22Rv1 (cell line): ENCODE data around the gene CCDC68.
A peak's percentile ranks its signal among the peaks of the same experiment; 100 is the strongest.

Source experiments
- H3K27ac ChIP-seq: fragments of 450-650 bp; 2 replicates; pipeline ENCODE4 v1.5.1; 2017
- CTCF ChIP-seq: fragments of 450-650 bp; IDR thresholded peaks from 2 replicates; pipeline ENCODE4 v1.5.1; 2017; ENCODE audit warnings: mild to moderate bottlenecking
- ZFX ChIP-seq: fragments of 450-650 bp; IDR thresholded peaks from 2 replicates; pipeline ENCODE4 v1.6.1; 2017; ENCODE audit warnings: antibody characterized with exemption, borderline replicate concordance

Gene CCDC68

DNA sequence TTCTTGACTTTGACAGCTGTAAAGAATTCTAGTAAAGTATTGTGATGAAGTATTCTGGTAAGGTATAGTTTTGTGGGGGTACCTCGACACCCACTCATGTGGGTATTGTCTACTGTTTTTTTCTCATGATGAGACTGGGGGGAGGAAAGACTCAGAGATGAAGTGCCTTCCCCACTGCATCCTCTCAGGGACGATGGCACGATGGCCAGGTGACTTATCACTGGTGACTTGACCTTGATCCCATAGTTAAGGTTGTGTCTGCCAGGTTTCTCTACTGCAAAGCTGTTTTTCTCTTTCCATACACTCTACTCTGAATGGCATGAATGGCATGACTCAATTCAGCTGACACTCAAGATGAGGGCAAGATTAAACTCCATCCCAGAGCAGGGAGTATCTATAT lies 936 bp upstream of the CCDC68 start:
- H3K27ac ChIP-seq, result no peak overlapping the region
- TF ChIP-seq CTCF (no peak), ZFX (no peak)

DNA sequence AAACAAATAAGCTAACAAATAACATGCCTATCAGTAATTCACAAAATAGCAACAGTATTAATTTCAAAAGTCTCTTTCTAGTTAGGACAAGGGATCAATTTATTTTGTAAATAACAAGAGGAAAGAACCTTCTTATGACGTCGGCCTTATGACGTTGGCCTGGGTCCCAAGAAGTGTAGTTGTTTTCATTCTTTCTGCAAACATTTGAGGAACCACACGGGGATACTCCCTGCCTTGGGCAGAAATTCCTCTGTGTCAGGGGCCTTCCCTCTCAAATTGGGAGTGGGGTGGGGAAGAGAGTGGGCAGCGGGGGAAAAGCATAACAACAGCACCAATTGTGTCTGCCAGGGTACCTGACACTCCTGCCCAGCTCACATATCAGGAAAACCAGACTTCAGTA lies 1.3 kb downstream of the CCDC68 start:
- no peak overlapping the region for H3K27ac ChIP-seq
- TF ChIP-seq CTCF, result no peak
- TF ChIP-seq ZFX, result no peak

DNA sequence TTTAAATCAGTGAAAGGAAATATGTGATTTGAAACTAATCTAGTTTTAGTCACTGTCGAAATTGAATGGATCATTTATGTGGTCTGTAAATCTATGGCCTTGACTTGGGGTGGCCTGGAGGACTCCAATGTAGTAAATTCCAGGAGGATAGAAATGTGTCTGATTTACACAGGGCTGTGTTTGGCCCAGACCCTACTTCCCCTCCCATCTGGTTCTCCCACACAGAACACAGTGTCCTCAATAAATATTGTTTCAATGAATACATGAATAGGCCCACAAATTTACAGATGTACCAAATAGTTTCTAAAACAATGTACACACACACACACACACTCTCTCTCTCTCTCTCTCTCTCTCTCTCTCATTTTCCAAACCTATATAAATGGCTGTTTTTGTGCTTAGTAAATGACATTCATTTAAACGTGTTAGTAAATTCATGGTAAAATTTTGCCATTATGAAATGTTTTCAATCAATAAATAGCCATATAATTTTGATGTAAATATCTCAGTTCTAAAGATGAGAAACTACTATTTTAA lies 1.9 kb downstream of the CCDC68 start:
- TF ChIP-seq CTCF (no peak), ZFX (no peak)
- no peak overlapping the region for H3K27ac ChIP-seq

- H3K27ac ChIP-seq, result no peak overlapping the region
- no peak for TF ChIP-seq CTCF
- TF ChIP-seq ZFX, result no peak
These were observed 2.8 kb downstream of the CCDC68 start for GRCh38 chr18:54956506-54956905.

DNA sequence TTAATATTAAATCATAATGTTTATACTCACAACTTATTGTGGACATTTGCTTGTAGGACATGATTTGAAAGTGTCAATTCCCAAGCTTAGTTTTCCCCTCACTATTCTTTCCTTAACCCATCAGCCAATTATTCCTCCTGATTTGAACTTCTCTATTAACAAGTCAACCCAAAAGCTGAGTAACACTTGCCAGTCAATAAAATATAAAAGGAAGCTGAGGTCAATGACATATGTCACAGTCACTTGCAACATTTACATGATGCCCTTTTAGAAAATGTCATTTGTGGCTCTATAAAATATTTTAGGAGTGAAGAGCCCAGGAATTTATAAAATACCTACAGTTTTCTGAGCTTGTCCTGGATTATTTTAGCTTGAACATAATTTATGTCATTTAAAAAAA lies 7.2 kb downstream of the CCDC68 start:
- TF ChIP-seq CTCF (no peak), ZFX (no peak)
- no peak overlapping the region for H3K27ac ChIP-seq

- TF ChIP-seq CTCF (peak; percentile 74), ZFX (no peak)
- no peak overlapping the region for H3K27ac ChIP-seq
These were observed 9.0 kb downstream of the CCDC68 start for GRCh38 chr18:54950221-54950620.

DNA sequence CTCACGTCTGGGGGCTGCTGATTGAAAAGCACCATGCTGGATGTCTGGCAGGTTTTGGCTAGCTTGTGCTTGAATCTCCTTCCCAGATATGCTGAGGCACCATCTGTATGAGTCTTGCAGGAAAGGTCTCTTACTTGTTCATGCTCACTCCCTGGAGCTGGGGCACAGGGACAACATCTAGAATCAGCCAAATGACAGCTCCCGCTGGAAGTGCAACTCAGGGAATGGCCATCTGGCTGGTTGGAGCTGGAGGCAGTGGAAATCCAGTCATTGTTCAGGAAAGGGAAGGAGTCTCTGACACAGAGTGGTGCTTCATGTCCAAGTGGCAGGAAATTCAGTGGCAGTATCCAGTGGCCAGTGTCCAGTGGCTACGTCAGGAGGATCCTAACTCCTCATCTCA lies 9.7 kb downstream of the CCDC68 start:
- H3K27ac ChIP-seq, result no peak overlapping the region
- no peak for TF ChIP-seq ZFX
- no peak for TF ChIP-seq CTCF
